Stimulated activated CD4-positive, alpha-beta T cell treated with anti-CD3 and anti-CD28 coated beads, TNF-alpha, amount 100 ng/mL, for 24 hours (primary cell): ENCODE measurements around the gene ABT1.
"Not testable (repeated sequence)": the region's sequence is repeated elsewhere in the genome, so short reads cannot be mapped to it uniquely, and the experiment has no call there.

Experiments
- DNase-seq, 3 experiments: peaks; one replicate each; pipeline ENCODE4 v3.0.0-alpha.2; 2020; ENCODE audit warnings: low read depth in 3 of 3

Gene ABT1

DNA sequence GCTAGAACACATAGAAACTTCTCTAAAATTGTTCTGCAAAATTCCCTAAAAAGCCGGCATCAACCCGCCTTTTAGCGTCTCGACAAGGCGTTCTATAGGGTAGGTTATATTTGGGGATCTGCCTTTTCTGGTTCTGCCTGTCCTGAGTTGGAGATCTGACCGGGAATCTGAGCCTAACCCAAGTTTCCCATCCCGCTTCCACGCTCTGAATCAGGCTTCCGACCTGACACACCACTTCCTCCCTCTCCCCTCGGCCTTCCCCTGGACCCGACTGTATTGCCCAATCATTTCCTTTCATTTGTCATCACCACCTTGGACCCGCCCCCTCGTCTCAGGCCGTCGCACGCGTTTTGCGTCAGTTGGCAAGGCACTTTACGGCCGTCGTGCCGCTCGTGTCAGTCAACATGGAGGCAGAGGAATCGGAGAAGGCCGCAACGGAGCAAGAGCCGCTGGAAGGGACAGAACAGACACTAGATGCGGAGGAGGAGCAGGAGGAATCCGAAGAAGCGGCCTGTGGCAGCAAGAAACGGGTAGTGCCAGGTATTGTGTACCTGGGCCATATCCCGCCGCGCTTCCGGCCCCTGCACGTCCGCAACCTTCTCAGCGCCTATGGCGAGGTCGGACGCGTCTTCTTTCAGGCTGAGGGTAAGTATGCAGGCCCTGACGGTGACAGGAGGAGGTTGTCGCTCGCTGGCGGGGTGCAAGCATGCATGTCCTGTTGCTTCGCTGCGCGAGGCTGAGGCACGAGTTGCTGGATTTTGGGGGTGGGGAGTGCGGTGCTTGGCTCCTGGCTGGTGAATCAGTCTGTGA, at the start of gene ABT1:
ABT1 (plus strand) TSS at position 375 of the 810 bp plus-strand sequence; CDS start at position 405, 30 bp downstream.
- peak; percentile 95 to 98 (median 95) for DNase-seq

DNA sequence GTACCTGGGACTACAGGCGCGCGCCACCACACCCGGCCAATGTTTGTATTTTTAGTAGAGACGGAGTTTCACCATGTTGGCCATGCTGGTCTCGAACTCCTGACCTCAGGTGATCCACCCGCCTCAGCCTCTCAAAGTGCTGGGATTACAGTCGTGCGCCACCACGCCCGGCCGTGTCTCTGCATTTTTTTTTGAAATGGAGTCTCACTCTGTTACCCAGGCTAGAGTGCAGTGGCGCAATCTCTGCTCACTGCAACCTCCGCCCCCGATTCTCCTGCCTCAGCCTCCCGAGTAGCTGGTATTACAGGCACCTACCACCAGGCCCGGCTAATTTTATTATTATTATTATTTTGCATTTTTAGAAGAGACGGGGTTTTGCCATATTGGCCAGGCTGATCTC, 49.4 kb upstream of the ABT1 start:
- DNase-seq, result not testable (repeated sequence)

DNA sequence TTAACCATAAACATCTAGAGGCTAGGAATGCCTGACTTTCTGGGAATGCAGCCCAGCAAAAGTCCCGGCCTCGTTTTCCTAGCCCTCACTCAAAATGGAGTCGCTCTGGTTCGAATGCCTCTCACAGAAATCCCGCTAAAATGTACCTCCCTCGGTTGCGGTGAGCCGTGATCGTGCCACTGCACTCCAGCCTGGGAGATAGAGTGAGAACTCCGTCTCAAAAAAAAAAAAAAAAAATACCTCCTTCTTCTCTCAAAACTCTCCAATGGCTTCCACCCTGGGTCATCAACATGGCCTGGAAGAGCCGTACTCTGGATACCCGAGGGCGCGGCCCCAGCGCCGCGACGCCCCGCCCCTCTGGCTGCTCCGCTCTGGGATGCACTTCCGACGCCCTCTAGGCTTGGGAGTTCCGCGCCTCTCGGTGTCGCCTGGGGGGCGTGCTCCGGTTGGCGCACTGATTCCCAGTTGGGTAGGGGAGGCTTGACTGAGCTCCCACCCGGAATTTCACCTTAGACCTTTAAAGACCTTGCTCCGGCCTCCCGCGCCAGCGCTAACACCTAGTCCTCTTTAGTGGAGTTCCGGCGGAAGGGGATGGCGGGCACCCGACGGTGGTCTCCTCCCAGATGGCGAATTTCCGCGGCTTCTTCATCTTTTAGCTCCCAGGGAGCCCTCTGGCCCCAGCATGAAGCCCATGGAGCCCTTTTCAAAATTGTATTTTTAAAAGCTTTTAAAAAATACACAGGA, 46.3 kb upstream of the ABT1 start:
- peak in 1 of 3 experiments; percentile 61 for DNase-seq

DNA sequence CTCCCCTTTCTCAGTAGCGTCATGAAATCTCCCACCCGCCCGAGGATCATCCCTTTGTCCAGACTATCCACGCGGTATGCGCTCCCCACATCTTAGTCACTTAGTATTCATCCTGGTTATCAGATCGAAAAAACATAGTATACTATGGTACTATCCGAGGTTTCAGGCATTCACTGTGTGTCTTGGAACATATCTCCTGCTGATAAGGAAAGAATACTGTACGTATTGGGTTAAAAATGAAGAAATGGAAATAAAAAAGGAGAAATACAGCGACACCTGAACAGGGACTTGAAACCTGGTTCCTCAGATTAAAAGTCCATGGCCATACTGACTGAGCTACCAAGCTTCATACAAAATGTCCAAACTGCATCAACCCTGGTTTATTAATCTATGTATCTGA, 44.5 kb upstream of the ABT1 start:
- no peak for DNase-seq

DNA sequence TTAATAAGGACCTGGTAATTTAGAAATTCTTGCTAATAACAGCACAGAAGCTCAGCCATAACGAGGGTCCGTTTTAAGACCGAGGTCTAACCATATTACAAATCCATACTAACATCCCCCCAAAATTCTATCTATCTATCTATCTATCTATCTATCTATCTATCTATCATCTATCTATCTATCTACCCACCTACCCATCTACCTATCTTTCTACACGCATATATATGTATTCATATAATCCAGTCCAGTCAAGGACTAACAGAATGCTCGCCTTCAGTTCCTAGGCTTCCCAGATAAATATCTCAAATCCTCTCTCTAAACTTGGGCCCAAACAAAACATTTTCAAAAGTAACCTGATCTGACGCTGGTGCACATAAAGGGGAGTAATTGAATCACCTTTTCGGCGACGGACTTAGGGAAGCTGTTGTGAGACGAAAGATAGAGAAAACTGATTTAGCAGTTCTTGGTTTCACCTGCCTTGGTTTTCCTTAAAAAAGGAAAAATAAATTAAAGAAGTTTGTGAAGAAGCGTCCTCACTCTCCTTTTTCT, 44.0 kb upstream of the ABT1 start:
- DNase-seq, result no peak

DNA sequence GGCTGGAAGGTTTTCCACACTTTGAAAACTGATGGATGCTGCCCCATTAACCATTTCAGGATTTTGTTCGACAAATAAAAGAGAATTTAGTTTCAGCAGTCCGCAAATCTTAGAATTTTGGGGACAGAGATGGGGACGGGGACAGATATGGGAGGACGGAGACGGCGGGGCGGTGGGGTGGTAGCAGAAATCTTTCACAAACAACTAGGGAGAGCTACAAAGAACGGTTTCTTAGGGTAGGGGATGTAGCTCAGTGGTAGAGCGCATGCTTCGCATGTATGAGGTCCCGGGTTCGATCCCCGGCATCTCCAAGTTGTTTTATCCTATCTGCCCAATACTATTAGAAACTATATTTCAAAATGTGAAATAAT, 43.5 kb upstream of the ABT1 start:
- peak; percentile 71 to 73 (median 71) for DNase-seq

DNA sequence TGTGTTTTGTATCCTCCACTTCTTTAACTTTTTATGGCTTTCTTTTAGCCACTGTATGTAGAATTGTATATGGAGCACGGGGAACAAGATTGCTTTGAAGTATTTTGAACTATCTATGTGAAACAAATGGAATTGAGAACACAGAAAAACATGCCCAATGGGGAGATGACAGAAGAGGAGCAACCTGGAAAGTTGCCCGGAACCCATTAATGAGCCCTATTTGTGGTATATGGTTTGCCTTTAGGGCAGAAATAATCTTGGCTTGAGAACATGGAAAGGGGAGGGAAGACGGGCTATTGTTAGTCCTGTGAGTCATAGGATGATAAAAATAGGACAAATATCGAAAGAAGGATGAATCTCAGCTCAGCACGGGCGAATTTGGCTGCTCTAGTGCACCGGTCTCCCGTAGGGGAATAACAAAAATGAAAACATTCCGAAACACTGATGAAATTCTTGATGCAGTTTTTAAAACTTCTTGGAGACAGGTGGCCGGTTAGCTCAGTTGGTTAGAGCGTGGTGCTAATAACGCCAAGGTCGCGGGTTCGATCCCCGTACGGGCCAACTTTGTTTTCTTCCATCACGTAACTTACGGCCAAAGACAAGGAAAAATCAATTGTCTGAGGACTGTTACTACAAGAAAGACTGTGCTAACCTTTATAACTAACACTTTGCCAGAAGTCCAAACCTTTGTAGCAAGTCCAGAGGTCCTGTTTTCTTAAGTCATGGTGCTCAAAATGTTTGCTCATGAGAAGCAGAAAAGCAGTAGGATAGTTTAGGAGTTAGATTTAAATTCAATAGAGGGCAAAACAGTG, 42.9 kb upstream of the ABT1 start:
- DNase-seq, result peak; percentile 68 to 78 (median 68)

DNA sequence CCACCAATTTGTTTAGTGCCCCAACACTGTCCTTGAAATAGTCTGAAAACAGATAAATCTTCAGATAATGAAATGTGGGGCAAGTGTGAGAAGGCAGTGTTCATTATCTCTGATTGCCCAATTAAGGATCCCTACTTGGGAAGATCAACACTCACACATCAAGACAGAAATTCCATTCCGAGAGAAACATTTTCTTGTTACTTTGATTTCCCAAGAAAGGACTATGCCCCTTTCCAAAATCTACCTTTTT, 42.4 kb upstream of the ABT1 start:
- no peak for DNase-seq

DNA sequence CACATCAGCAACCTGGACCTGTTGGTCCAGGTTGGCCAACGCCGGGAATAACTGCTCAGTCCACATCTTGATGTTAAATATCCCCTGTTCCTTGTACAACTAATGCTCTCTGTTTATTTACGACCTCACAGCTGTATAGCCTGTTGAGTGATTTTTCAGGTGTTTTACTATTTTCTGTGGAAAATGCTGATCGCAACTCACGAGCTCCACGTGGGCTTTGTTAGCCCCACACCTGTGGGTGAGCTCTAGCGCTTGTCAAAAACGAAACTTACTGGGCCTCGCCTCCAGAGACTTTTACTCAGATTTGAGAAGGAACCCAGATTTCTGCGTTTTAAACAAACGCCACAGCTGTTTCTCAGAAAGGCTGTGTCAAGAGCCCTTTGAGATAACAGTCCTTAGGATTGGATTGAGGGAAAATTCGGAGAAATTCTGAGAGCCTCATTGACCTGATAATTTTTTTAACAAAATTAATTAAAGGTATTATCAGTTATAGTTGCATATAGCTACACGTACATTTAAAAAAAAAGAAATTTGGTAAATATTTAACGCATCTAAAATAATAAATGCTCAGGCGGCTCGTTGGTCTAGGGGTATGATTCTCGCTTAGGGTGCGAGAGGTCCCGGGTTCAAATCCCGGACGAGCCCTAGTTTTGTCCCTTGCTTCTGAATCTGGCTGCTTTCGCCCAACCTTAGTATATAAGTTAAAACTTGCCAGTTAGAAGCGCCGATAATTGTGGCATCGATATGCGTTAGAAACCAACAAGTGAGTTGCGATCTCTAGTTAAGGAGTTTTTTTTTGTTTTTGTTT, 41.9 kb upstream of the ABT1 start:
- DNase-seq, result peak in 1 of 3 experiments; percentile 69

DNA sequence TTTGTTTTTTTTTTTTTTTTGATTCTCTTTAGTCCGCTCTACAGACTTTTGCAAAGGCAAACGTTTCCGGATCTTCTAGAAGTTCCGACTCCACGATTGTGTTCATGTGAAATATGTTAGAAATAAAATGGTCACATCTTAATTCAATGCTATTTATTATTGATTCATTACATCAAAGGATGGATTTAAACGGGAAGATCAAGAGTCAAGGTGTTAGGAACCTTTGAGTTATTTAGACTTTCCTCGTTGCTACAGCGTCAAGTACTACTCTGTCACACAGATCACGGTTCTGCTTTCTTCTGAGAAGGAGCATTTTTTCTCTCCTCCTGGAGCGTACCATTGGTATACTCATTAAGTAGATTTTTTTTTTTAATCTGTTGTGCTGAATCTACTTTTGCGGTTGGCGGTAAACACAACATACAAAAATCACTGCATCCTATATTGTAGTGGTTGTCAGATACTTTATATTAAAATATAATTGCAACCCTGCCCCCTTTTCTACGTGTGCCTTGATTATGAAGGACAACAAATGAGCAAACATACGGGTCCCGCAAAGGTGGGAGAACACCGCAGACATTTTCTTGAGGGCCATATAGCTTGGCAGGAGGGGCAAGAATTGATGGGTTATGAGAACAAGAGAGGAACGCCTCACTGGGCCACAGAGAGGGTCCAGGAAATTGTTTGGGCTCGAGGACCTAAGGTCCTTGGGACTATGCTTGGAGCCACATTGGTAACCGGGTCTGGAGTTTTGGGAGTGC, 41.1 kb upstream of the ABT1 start:
- no peak for DNase-seq

DNA sequence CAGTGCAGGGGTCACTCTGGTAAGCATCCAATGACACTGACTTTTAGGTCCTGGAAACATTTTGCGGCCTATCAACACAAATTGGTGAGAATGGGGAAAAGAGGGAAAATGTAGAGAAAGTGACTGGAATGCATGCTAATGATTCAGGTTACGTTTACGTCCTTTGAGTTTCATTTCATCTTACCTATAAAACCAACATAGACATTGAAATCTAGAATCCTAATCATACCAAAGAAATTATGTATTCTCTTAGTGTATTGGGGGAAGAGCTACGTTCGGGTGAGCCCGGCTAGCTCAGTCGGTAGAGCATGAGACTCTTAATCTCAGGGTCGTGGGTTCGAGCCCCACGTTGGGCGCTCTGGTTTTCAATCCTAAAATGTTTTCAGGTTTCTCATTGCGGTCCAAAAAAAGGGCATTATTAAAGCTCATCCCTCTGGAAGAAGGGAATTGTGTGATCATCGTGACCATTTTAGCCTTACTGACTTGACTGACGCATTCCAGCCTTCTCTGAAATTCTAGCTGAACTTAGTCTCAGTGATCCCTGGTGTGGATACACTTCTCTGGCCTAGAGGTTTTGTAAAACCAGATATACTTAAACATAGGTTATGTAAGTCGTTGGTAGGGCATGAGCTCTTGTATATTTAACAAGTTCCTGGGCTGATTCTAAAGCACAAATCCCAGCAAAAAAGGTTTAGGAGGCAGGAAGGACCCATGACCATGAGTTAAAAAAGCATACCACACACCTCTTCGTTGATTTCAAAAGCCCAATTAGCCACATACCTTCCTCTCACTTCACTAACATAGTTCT, 40.3 kb upstream of the ABT1 start:
- DNase-seq, result peak in 1 of 3 experiments; percentile 54

DNA sequence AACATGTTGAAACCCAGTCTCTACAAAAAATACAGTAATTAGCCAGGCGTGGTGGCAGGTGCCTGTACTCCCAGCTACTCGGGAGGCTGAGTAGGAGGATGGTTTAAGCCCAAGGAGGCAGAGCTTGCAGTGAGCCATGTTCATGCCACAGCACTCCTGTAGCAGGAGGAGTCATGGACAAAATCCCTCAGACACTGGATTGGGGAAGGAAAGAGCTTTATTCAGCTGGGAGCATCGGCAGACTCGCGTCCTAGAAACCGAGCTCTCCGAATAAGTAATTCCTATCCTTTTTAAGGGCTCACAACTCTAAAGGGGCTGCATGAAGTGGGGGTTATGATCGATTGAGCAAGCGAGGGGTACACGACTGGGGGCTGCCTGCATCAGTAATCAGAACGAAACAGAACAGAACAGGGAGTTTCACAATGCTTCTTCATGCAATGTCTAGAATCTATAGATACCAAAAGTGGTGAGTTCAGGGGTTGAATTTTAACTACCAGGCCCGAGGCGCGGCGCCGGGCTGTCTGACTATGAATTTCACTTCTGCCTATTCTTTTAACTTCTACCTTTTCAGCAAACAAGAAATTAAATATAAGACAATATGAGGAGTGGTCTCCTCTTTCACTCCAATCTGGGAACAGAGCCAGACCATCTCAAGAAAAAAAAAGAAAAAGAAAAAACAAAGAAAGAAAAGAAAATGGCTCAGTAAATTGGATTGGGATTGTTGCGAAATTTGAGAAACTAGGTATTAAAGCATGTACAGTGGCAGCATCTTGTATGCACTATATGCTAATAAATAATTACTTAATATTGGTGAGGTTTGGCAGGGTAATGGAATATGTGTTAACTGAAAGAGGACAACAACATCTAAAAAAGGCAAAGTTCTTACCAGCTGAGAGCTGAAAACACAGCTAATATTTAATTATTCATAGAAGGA, 35.0 kb upstream of the ABT1 start:
- DNase-seq, result no peak

DNA sequence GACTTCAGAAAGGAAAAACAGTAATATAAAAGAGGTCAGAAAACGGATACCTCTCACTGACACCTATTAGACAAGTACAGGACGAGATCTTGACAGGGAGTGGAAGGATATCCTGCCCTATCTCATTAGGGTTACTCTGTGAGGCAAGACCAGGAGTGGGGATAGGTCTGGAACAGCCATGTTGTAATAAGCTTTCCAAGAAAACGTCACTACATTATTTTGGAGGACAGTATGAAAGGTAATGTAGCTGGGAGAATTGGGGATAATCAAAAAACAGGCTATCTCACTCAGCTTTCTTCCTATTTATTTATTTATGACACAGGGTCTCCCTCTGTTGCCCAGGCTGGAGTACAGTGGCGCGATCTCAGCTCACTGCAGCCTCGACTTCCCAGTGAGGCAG, 33.3 kb upstream of the ABT1 start:
- no peak for DNase-seq

DNA sequence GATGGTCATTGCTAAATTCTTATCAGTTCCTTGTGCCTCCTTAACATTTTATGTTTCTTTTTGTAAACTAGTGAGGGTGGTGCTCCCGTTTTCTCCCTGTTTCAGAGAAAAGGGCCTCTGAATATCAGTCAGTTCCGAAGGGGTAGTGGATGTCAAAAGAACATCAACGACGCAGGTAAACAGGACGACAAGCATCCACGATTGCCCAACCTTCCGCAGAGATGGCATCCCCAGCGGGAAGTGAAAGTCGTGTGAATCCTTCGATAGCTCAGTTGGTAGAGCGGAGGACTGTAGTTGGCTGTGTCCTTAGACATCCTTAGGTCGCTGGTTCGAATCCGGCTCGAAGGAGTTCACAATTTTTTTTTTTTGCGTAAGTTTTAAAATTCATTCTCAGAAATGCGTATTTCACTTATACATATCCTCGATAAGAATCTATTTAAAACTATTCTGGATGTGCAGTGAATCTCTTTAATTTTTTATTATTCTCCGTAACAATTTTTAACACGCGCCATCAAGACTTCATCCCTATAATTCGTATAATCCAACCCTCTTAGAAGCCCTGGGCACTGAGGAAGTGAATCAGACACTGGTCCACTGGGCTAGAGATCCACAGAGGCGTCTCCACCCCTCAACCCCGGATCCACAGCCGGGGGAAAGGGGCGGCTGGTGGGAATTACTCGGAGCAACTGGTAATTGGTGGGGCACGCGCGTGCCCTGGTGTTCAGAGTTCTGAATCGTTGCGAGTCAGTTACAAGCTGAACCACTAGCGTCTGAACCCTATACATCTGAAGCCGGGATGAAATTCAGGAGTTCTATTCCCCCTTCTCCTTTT, 27.9 kb upstream of the ABT1 start:
- DNase-seq, result peak; percentile 96 to 98 (median 96)

DNA sequence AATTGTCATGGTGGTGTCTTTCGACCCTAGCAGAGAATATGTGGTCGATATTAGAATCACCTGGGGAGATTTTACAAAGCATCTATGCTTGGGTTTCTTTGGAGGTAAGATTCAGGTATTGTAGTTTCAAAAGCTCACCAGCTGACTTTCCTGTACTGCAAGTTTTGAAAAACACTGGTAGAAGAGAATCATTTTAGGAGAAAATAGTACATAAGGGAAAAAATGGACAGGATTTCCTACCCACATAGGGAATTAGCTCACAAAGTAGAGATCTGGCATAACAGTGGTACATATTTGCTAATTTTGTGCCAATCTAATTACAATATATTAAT, 27.4 kb upstream of the ABT1 start:
- no peak for DNase-seq

DNA sequence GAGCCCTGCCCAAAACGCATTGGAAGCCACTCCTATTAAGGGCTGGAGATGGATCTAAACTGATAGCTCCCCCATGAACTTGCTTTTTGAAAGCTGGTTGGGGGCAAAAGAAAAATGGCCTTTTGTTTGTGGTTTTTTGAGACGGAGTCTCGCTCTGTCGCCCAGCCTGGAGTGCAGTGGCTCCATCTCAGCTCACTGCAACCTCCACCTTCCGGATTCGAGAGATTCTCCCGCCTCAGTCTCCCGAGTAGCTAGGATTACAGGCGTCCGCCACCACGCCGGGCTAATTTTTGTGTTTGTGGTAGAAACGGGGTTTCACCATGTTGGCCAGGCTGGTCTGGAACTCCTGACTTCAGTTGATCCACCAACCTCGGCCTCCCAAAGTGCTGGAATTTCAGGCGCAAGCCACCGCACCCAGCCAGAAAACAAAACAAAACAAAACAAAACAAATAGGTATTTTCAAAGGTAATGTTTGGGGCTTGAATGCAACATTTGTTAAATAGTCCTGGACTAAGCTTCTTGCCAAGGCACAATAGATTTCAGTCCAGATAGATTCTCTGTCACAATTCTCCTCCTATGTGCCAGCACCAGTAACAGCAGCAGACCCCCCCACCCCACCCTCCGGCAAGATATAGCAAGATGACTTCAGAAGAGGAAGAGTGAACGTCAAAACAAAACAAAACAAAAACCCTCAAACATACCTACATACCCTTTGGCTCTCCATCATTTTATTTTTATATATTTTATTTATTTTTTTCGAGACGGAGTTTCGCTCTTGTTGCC, 26.5 kb upstream of the ABT1 start:
- no peak for DNase-seq
